Muscle of back (tissue), 11 donors: Measurements from ENCODE around the gene HNRNPH1. TPM values are rescaled to one million over a fixed set of nuclear protein-coding genes. Genes with fewer than 3 reads are reported as not detected.

Source experiments
- DNase-seq, 3 donors: peaks; one replicate each; pipeline versions ENCODE4 v3.0.0 to v3.0.0-alpha.2; 2013
- polyA plus RNA-seq, 10 donors: library from polyadenylated mRNA; unstranded; fragments of 120-200 nt; gene quantifications; one replicate each; pipeline ENCODE4 v1.2.1, GENCODE V29; 2013; ENCODE audit not compliant: insufficient read length in 10 of 10

Gene HNRNPH1
- polyA plus RNA-seq, 10 donors = 391 to 937 (median 609) TPM

- peak in 1 of 3 donors; percentile 36 for DNase-seq
These were observed 17.2 kb downstream of the HNRNPH1 start for GRCh38 chr5:179606071-179606909.

GRCh38 chr5:179605026-179605833 lies 18.2 kb downstream of the HNRNPH1 start:
- peak in 1 of 3 donors; percentile 54 for DNase-seq

GRCh38 chr5:179603308-179603707 lies 20.2 kb downstream of the HNRNPH1 start:
- DNase-seq = no peak

GRCh38 chr5:179601871-179602625 lies 21.4 kb downstream of the HNRNPH1 start:
- DNase-seq = no peak

- no peak for DNase-seq
These were observed 23.5 kb downstream of the HNRNPH1 start for GRCh38 chr5:179599973-179600372.

GRCh38 chr5:179599566-179599965 lies 23.9 kb downstream of the HNRNPH1 start:
- no peak for DNase-seq

- DNase-seq = no peak
These were observed 24.4 kb downstream of the HNRNPH1 start for GRCh38 chr5:179599100-179599499.

GRCh38 chr5:179596421-179596820 lies 27.1 kb downstream of the HNRNPH1 start:
- no peak for DNase-seq

GRCh38 chr5:179595916-179596315 lies 27.6 kb downstream of the HNRNPH1 start:
- no peak for DNase-seq

- no peak for DNase-seq
These were observed 35.3 kb downstream of the HNRNPH1 start for GRCh38 chr5:179588166-179588565.

GRCh38 chr5:179585941-179586401 lies 37.5 kb downstream of the HNRNPH1 start:
- DNase-seq = no peak

- no peak for DNase-seq
These were observed 46.0 kb downstream of the HNRNPH1 start for GRCh38 chr5:179577286-179577960.

- DNase-seq = no peak
These were observed 51.1 kb downstream of the HNRNPH1 start for GRCh38 chr5:179572386-179572785.

- DNase-seq = peak in 1 of 3 donors; percentile 11
These were observed 54.8 kb downstream of the HNRNPH1 start for GRCh38 chr5:179568721-179569120.

GRCh38 chr5:179564526-179564925 lies 58.9 kb downstream of the HNRNPH1 start:
- no peak for DNase-seq

Other genes with a start within 250 kb of the HNRNPH1 start
- 10 to 100 TPM; 29.3 to 39.0 (median 34.6) TPM for gene RUFY1, start 73.1 kb downstream of the HNRNPH1 start, polyA plus RNA-seq
- gene CBY3, start 57.4 kb upstream of the HNRNPH1 start, polyA plus RNA-seq = under 1 TPM in 7 of 10 donors, not detected in 3; 0.37 to 0.62 (median 0.48) TPM
- 100 to 1,000 TPM; 192 to 285 (median 237) TPM for gene CANX, start 75.3 kb upstream of the HNRNPH1 start, polyA plus RNA-seq
- 10 to 100 TPM; 22.0 to 30.0 (median 25.1) TPM for gene MAML1, start 109.2 kb upstream of the HNRNPH1 start, polyA plus RNA-seq
- 1 to 10 TPM; 1.3 to 3.3 (median 2.2) TPM for gene LTC4S, start 170.3 kb upstream of the HNRNPH1 start, polyA plus RNA-seq
- 10 to 100 TPM; 51.0 to 85.6 (median 68.9) TPM for gene MGAT4B, start 183.2 kb upstream of the HNRNPH1 start, polyA plus RNA-seq
- gene SQSTM1, start 197.2 kb upstream of the HNRNPH1 start, polyA plus RNA-seq = 10 to 100 TPM; 56.1 to 76.1 (median 61.2) TPM
- gene MRNIP, start 235.1 kb upstream of the HNRNPH1 start, polyA plus RNA-seq = 10 to 100 TPM in 9 of 10 donors, 1 to 10 TPM in 1; 9.4 to 23.5 (median 15.0) TPM